ENCODE measurements around the gene SLC20A1.

The SLC20A1 gene

DNA sequence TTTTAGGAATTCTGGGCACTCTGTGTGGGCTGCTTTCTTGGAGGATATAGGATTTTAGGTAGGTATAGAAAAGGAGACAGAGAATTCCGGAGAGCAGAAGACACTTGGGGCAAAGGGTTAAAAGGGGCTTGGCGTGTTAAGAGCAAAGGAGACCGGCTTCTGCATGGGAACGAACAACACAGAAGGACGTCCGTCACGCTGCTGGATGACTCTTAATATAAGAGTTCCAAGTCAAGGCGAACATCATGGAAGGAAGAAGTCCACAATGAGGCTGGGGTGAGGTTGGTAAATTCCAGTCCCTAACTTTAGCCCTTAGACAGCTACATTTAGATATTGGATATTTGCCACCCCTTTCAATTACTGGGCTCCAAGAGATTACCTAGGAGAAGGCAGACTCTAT lies 15.9 kb upstream of the SLC20A1 start:
- Histone ChIP-seq H3K9me3 (ENCODE audit: low read length) (no peaks in the 10 kb centered on the region), H3K27me3 (ENCODE audit: insufficient read depth, low read length) (no peaks in the 10 kb centered on the region), H3K4me3 (ENCODE audit: low read depth, low read length, poor library complexity, severe bottlenecking) (no peak overlapping the region), H3K27ac (ENCODE audit: low read depth, low read length, poor library complexity, severe bottlenecking) (no peak overlapping the region), H3K4me2 (ENCODE audit: low read length) (no peak overlapping the region), H3K36me3 (ENCODE audit: insufficient read depth, low read length) (no peaks in the 10 kb centered on the region), H3K4me1 (ENCODE audit: insufficient read depth, low read length, severe bottlenecking) (peaks cover 11% of the 10 kb centered on the region), H3K79me2 (ENCODE audit: insufficient read depth, low read length) (no peaks in the 10 kb centered on the region), H3F3A (ENCODE audit: insufficient read depth, low read length) (no peaks in the 10 kb centered on the region), H3K9ac (ENCODE audit: low read length) (no peak overlapping the region), H2AFZ (ENCODE audit: low read length) (no peak overlapping the region), H3K9me2 (ENCODE audit: low read depth, low read length) (no peaks in the 10 kb centered on the region), H4K20me1 (ENCODE audit: insufficient read depth, low read length) (no peaks in the 10 kb centered on the region)
- TF ChIP-seq EZH2 (IDR thresholded peaks at IDR 0.05; ENCODE audit: borderline replicate concordance, low read length) = no peak
- TF ChIP-seq, protein P1, sequence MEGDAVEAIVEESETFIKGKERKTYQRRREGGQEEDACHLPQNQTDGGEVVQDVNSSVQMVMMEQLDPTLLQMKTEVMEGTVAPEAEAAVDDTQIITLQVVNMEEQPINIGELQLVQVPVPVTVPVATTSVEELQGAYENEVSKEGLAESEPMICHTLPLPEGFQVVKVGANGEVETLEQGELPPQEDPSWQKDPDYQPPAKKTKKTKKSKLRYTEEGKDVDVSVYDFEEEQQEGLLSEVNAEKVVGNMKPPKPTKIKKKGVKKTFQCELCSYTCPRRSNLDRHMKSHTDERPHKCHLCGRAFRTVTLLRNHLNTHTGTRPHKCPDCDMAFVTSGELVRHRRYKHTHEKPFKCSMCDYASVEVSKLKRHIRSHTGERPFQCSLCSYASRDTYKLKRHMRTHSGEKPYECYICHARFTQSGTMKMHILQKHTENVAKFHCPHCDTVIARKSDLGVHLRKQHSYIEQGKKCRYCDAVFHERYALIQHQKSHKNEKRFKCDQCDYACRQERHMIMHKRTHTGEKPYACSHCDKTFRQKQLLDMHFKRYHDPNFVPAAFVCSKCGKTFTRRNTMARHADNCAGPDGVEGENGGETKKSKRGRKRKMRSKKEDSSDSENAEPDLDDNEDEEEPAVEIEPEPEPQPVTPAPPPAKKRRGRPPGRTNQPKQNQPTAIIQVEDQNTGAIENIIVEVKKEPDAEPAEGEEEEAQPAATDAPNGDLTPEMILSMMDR (IDR thresholded peaks at IDR 0.05; ENCODE audit: low read length) = no peak

DNA sequence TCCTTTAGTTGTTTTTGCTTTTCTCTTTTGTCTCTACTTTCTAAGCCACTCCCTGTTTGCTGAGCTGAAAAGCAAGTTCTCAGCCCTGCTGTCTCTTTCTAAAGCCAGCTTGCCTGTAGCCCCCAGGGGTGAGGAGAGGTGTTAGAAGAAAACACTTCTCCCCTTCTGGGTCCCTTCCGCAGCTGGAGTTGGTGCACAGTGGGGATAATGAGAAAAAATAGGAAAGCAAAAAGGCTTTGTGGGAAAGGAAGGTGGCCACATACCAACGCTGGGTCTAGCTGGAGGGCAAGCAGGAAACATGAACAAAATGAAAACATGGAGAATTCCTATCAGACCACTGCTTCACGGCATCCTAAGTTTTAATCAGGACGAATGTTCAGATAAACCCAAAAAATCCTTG lies 15.5 kb upstream of the SLC20A1 start:
- Histone ChIP-seq H3K4me1 (ENCODE audit: insufficient read depth, low read length, severe bottlenecking) (peaks cover 11% of the 10 kb centered on the region), H3K9ac (ENCODE audit: low read length) (no peak overlapping the region), H3K79me2 (ENCODE audit: insufficient read depth, low read length) (no peaks in the 10 kb centered on the region), H3K9me2 (ENCODE audit: low read depth, low read length) (no peaks in the 10 kb centered on the region), H3K27ac (ENCODE audit: low read depth, low read length, poor library complexity, severe bottlenecking) (no peak overlapping the region), H3K4me3 (ENCODE audit: low read depth, low read length, poor library complexity, severe bottlenecking) (no peak overlapping the region), H2AFZ (ENCODE audit: low read length) (no peak overlapping the region), H3K27me3 (ENCODE audit: insufficient read depth, low read length) (no peaks in the 10 kb centered on the region), H3K36me3 (ENCODE audit: insufficient read depth, low read length) (no peaks in the 10 kb centered on the region), H3K4me2 (ENCODE audit: low read length) (no peak overlapping the region), H4K20me1 (ENCODE audit: insufficient read depth, low read length) (no peaks in the 10 kb centered on the region), H3K9me3 (ENCODE audit: low read length) (no peaks in the 10 kb centered on the region), H3F3A (ENCODE audit: insufficient read depth, low read length) (no peaks in the 10 kb centered on the region)
- no peak for TF ChIP-seq EZH2 (IDR thresholded peaks at IDR 0.05; ENCODE audit: borderline replicate concordance, low read length)
- TF ChIP-seq, protein P1 (IDR thresholded peaks at IDR 0.05; ENCODE audit: low read length) = no peak

DNA sequence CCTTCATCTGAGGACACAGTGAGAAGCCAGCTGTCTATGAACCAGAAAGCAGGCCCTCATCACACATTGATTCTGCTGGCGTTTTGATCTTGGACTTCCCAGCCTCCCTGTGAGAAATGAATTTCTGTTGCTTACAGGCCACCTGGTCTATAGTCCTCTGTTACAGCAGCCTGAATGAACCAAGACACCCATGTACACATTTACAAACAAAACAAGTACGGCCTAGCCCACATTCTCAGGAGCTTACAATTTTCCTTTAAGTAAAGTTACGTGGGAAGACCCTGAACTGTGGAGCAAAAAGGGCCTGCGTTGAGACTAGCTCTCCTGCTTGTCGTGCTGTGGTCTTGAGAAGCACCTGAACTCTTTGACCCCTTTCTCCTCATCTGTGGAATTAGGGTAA lies 12.0 kb upstream of the SLC20A1 start:
- no peak overlapping the region for H2AFZ ChIP-seq (ENCODE audit: low read length)
- no peaks in the 10 kb centered on the region for H4K20me1 ChIP-seq (ENCODE audit: insufficient read depth, low read length)
- no peaks in the 10 kb centered on the region for H3K36me3 ChIP-seq (ENCODE audit: insufficient read depth, low read length)
- H3K79me2 ChIP-seq (ENCODE audit: insufficient read depth, low read length) = no peaks in the 10 kb centered on the region
- no peaks in the 10 kb centered on the region for H3K27me3 ChIP-seq (ENCODE audit: insufficient read depth, low read length)
- no peak overlapping the region for H3K27ac ChIP-seq (ENCODE audit: low read depth, low read length, poor library complexity, severe bottlenecking)
- H3K9ac ChIP-seq (ENCODE audit: low read length) = no peak overlapping the region
- no peak overlapping the region for H3K4me2 ChIP-seq (ENCODE audit: low read length)
- H3K9me2 ChIP-seq (ENCODE audit: low read depth, low read length) = no peaks in the 10 kb centered on the region
- peaks cover 7% of the 10 kb centered on the region for H3K4me1 ChIP-seq (ENCODE audit: insufficient read depth, low read length, severe bottlenecking)
- no peaks in the 10 kb centered on the region for H3K9me3 ChIP-seq (ENCODE audit: low read length)
- TF ChIP-seq, protein P1 (IDR thresholded peaks at IDR 0.05; ENCODE audit: low read length) = no peak
- TF ChIP-seq EZH2 (IDR thresholded peaks at IDR 0.05; ENCODE audit: borderline replicate concordance, low read length) = no peak
- no peaks in the 10 kb centered on the region for H3F3A ChIP-seq (ENCODE audit: insufficient read depth, low read length)
- no peak overlapping the region for H3K4me3 ChIP-seq (ENCODE audit: low read depth, low read length, poor library complexity, severe bottlenecking)

Data from OCI-LY1 (cell line).